Ramos (cell line): Measurements from ENCODE around the gene BAIAP2L2.

Experiments used
- in situ Hi-C: fragments of 300-500 bp; cut with MboI; formaldehyde crosslinking; loops from one replicate; pipeline ENCODE4 v1.14.3; 2022; ENCODE audit warnings: low sequenced_read_pairs; ENCODE audit not compliant: unreplicated experiment

The BAIAP2L2 gene

GRCh38 chr22:38109371-38110001 lies 998 bp downstream of the BAIAP2L2 start:
- in situ Hi-C loops, result loop anchor here (10.0 kb wide), 1 partner anchor 245 kb away; no protein-coding TSS in a partner anchor

GRCh38 chr22:38108561-38109319 lies 1.7 kb downstream of the BAIAP2L2 start:
- in situ Hi-C loops, result no loop called here

GRCh38 chr22:38107692-38108515 lies 2.6 kb downstream of the BAIAP2L2 start:
- in situ Hi-C loops, result no loop called here

- in situ Hi-C loops, result no loop called here
Measured at GRCh38 chr22:38106814-38107578, 3.5 kb downstream of the BAIAP2L2 start.

GRCh38 chr22:38104084-38104483 lies 6.4 kb downstream of the BAIAP2L2 start:
- in situ Hi-C loops, result no loop called here

GRCh38 chr22:38103641-38104040 lies 6.8 kb downstream of the BAIAP2L2 start:
- in situ Hi-C loops, result no loop called here

GRCh38 chr22:38098410-38099249 lies 11.9 kb downstream of the BAIAP2L2 start:
- in situ Hi-C loops, result no loop called here

- in situ Hi-C loops, result no loop called here
Measured at GRCh38 chr22:38097557-38098409, 12.7 kb downstream of the BAIAP2L2 start.

GRCh38 chr22:38097058-38097457 lies 13.4 kb downstream of the BAIAP2L2 start:
- in situ Hi-C loops, result no loop called here

GRCh38 chr22:38089474-38089851 lies 21.0 kb downstream of the BAIAP2L2 start:
- in situ Hi-C loops, result no loop called here

GRCh38 chr22:38088629-38089473 lies 21.6 kb downstream of the BAIAP2L2 start:
- in situ Hi-C loops, result no loop called here

- in situ Hi-C loops, result no loop called here
Measured at GRCh38 chr22:38087855-38088254, 22.6 kb downstream of the BAIAP2L2 start.

GRCh38 chr22:38086942-38087341 lies 23.5 kb downstream of the BAIAP2L2 start:
- in situ Hi-C loops, result no loop called here

GRCh38 chr22:38086001-38086845 lies 24.3 kb downstream of the BAIAP2L2 start:
- in situ Hi-C loops, result no loop called here

GRCh38 chr22:38085501-38085900 lies 25.0 kb downstream of the BAIAP2L2 start:
- in situ Hi-C loops, result no loop called here

GRCh38 chr22:38085056-38085455 lies 25.4 kb downstream of the BAIAP2L2 start:
- in situ Hi-C loops, result no loop called here
